MM.1S (cell line): ENCODE results near the gene STON2.

Source experiments
- EZH2 ChIP-seq: fragments of 300-600 bp; sonication (generic); optimal IDR thresholded peaks from 2 replicates; pipeline ENCODE3; 2017; ENCODE audit warnings: low read depth, mild to moderate bottlenecking, antibody characterized with exemption, low read length, mixed read lengths
- EZH2phosphoT487 ChIP-seq: fragments of 300-600 bp; sonication (generic); IDR thresholded peaks from 2 replicates; pipeline ENCODE4 v1.6.1; 2018; ENCODE audit warnings: antibody characterized with exemption, low read length
- TF ChIP-seq, protein P1 (sequence below): fragments of 300-600 bp; sonication (generic); IDR thresholded peaks from 2 replicates; pipeline ENCODE4 v1.5.1; 2016; ENCODE audit warnings: antibody characterized with exemption, low read length, mixed read lengths

DNA sequence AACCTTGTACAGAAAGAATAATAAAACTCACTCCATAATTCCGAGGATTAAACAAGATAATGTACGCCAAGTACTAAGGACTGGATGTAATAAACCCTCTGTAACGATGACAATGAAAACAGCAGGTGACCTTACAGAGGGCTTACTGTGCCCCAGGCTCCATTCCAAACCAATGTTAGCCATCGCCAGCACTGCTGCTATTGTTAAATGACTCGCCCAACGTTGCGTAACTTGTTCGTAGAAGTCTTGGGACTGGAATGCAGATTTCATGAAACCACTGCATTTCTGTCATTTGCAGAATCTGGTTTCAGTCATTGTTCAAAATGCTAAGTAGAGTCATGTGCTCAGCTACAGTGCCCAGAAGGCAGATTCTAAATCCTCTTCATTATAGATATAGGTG, 728 bp upstream of the STON2 start:
- TF ChIP-seq, protein P1, sequence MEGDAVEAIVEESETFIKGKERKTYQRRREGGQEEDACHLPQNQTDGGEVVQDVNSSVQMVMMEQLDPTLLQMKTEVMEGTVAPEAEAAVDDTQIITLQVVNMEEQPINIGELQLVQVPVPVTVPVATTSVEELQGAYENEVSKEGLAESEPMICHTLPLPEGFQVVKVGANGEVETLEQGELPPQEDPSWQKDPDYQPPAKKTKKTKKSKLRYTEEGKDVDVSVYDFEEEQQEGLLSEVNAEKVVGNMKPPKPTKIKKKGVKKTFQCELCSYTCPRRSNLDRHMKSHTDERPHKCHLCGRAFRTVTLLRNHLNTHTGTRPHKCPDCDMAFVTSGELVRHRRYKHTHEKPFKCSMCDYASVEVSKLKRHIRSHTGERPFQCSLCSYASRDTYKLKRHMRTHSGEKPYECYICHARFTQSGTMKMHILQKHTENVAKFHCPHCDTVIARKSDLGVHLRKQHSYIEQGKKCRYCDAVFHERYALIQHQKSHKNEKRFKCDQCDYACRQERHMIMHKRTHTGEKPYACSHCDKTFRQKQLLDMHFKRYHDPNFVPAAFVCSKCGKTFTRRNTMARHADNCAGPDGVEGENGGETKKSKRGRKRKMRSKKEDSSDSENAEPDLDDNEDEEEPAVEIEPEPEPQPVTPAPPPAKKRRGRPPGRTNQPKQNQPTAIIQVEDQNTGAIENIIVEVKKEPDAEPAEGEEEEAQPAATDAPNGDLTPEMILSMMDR, result no peak
- TF ChIP-seq EZH2, result no peak
- TF ChIP-seq EZH2phosphoT487, result no peak
